ENCODE measurements around the gene AKT3.

The AKT3 gene

GRCh38 chr1:243548516-243548915 is 301.5 kb downstream of the AKT3 start:
- no peak for DNase-seq (ENCODE audit: low spot score)
- Histone ChIP-seq H3K4me3 (no peak overlapping the region), H3K27ac (no peak overlapping the region)
- TF ChIP-seq CTCF (IDR thresholded peaks at IDR 0.05): no peak

- H3K4me3 ChIP-seq: no peak overlapping the region
- no peak for DNase-seq (ENCODE audit: low spot score)
- TF ChIP-seq CTCF (IDR thresholded peaks at IDR 0.05): no peak
- no peak overlapping the region for H3K27ac ChIP-seq
These were observed 302.2 kb downstream of the AKT3 start for GRCh38 chr1:243547891-243548290.

- Histone ChIP-seq H3K4me3 (no peak overlapping the region), H3K27ac (no peak overlapping the region)
- no peak for TF ChIP-seq CTCF (IDR thresholded peaks at IDR 0.05)
- no peak for DNase-seq (ENCODE audit: low spot score)
These were observed 303.6 kb downstream of the AKT3 start for GRCh38 chr1:243546457-243546856.

- no peak overlapping the region for H3K4me3 ChIP-seq
- no peak for DNase-seq (ENCODE audit: low spot score)
- TF ChIP-seq CTCF (IDR thresholded peaks at IDR 0.05): no peak
- no peak overlapping the region for H3K27ac ChIP-seq
These were observed 306.5 kb downstream of the AKT3 start for GRCh38 chr1:243543501-243543900.

GRCh38 chr1:243542739-243543415 is 307.2 kb downstream of the AKT3 start:
- Histone ChIP-seq H3K27ac (no peak overlapping the region), H3K4me3 (no peak overlapping the region)
- TF ChIP-seq CTCF (IDR thresholded peaks at IDR 0.05): no peak
- no peak for DNase-seq (ENCODE audit: low spot score)

- Histone ChIP-seq H3K27ac (no peak overlapping the region), H3K4me3 (no peak overlapping the region)
- no peak for TF ChIP-seq CTCF (IDR thresholded peaks at IDR 0.05)
- DNase-seq (ENCODE audit: low spot score): no peak
These were observed 310.4 kb downstream of the AKT3 start for GRCh38 chr1:243539636-243540035.

GRCh38 chr1:243535014-243535413 is 315.0 kb downstream of the AKT3 start:
- no peak for DNase-seq (ENCODE audit: low spot score)
- no peak overlapping the region for H3K27ac ChIP-seq
- no peak for TF ChIP-seq CTCF (IDR thresholded peaks at IDR 0.05)

More at GRCh38 chr1:243535014-243535413, 315.0 kb downstream of the AKT3 start:
- no peak overlapping the region for H3K4me3 ChIP-seq
